ENCODE data around the gene ALDH2.

The ALDH2 gene

DNA sequence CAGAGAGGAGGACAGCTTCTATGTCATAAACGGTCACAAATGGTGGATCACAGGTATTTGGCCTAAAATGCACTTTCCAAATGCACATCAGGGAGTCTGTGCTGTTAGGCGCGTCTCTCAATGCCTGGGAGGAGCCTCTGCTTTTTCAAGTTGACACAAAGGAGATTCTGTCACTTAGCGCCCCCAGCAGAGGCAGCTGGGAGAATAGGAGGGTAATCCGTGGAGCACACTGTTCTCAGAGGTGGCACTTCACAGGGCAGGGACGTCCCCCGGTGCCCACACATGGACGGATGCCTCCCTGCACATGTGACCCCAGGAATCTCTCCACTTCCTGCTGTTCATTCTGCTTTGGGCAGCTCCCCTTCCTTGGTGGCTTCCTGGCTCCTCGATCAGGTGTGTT lies 19.4 kb upstream of the ALDH2 start:
- H3K4me1 ChIP-seq (ENCODE audit: insufficient read depth, low read length): no peaks in the 10 kb centered on the region
- H3K27me3 ChIP-seq (ENCODE audit: insufficient read depth, low read length): no peaks in the 10 kb centered on the region
- H3K4me3 ChIP-seq (ENCODE audit: low read length): no peak overlapping the region
- no peaks in the 10 kb centered on the region for H3K9me3 ChIP-seq (ENCODE audit: insufficient read depth, low read depth, low read length)
- 91% methylated on average over 9 of the region's 9 CpGs for WGBS
- peaks cover 46% of the 10 kb centered on the region for H3K36me3 ChIP-seq (ENCODE audit: insufficient read depth, low read length)
- no peak overlapping the region for H3K27ac ChIP-seq (ENCODE audit: low read depth, low read length)
- H3K9ac ChIP-seq (ENCODE audit: low read depth, low read length): no peak overlapping the region

DNA sequence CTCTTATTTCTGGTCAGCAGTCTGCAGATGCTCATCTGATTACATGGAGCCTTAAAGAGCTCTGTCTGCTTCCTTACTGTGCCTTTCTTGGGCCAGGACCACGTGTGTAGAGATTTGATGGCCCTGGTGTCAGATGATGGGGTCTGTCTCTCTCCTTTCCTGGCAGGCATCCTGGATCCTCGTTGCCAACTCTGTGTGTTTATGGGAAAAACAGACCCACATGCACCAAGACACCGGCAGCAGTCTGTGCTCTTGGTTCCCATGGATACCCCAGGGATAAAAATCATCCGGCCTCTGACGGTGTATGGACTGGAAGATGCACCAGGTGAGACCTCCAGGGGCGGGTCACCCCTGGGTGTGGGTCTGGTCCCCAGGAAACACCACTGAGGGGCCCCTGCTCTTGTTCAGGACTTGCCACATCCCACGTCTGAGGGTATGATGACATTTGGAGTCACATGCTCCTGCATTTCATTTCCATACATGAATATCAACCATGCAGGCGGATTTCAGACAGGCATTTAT lies 18.5 kb upstream of the ALDH2 start:
- Histone ChIP-seq H3K9me3 (ENCODE audit: insufficient read depth, low read depth, low read length) (no peaks in the 10 kb centered on the region), H3K4me1 (ENCODE audit: insufficient read depth, low read length) (no peaks in the 10 kb centered on the region), H3K9ac (ENCODE audit: low read depth, low read length) (no peak overlapping the region), H3K27ac (ENCODE audit: low read depth, low read length) (no peak overlapping the region), H3K4me3 (ENCODE audit: low read length) (no peak overlapping the region), H3K36me3 (ENCODE audit: insufficient read depth, low read length) (peaks cover 46% of the 10 kb centered on the region), H3K27me3 (ENCODE audit: insufficient read depth, low read length) (no peaks in the 10 kb centered on the region)
- WGBS: 94% methylated on average over 8 of the region's 8 CpGs

DNA sequence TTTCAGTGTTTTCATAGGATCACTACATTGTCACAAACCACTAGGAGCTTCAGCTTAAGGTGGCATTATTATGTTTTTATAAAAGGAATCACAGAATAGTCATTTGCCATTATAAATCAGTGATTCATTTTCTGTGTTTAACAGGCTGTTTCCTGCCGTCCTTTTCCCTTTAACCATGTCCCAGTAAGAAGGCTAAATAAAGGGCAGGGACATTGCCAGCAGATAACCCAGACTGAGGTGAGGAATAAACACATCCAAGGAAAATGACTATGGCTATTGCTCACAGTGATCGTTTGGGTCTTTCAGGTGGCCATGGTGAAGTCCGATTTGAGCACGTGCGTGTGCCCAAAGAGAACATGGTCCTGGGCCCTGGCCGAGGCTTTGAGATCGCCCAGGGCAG lies 17.9 kb upstream of the ALDH2 start:
- H3K9ac ChIP-seq (ENCODE audit: low read depth, low read length): no peak overlapping the region
- no peaks in the 10 kb centered on the region for H3K27me3 ChIP-seq (ENCODE audit: insufficient read depth, low read length)
- H3K4me1 ChIP-seq (ENCODE audit: insufficient read depth, low read length): no peaks in the 10 kb centered on the region
- H3K9me3 ChIP-seq (ENCODE audit: insufficient read depth, low read depth, low read length): no peaks in the 10 kb centered on the region
- H3K4me3 ChIP-seq (ENCODE audit: low read length): no peak overlapping the region
- 96% methylated on average over 7 of the region's 7 CpGs for WGBS
- peaks cover 46% of the 10 kb centered on the region for H3K36me3 ChIP-seq (ENCODE audit: insufficient read depth, low read length)
- H3K27ac ChIP-seq (ENCODE audit: low read depth, low read length): no peak overlapping the region

DNA sequence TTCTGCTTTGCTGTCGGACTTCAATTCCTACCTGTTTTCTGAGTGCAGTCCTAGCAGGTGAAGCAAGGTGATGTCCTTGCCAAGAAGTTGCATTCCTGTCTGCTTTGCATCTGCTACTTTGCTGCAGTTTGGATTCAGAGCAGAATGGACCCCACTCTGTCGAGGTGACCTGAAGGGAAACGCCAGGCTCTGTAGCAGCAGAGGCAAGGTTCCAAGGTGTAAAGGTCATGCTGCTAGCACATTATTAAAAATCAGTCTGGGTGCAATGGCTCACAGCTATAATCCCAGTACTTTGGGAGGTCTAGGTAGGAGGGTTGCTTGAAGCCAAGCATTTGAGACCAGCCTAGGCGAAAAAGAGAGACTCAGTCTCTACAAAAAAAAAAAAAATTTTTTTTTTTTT lies 17.3 kb upstream of the ALDH2 start:
- no peak overlapping the region for H3K27ac ChIP-seq (ENCODE audit: low read depth, low read length)
- H3K9ac ChIP-seq (ENCODE audit: low read depth, low read length): no peak overlapping the region
- no peaks in the 10 kb centered on the region for H3K4me1 ChIP-seq (ENCODE audit: insufficient read depth, low read length)
- H3K9me3 ChIP-seq (ENCODE audit: insufficient read depth, low read depth, low read length): no peaks in the 10 kb centered on the region
- H3K36me3 ChIP-seq (ENCODE audit: insufficient read depth, low read length): peaks cover 45% of the 10 kb centered on the region
- no peak overlapping the region for H3K4me3 ChIP-seq (ENCODE audit: low read length)
- 92% methylated on average over 4 of the region's 4 CpGs for WGBS
- no peaks in the 10 kb centered on the region for H3K27me3 ChIP-seq (ENCODE audit: insufficient read depth, low read length)

DNA sequence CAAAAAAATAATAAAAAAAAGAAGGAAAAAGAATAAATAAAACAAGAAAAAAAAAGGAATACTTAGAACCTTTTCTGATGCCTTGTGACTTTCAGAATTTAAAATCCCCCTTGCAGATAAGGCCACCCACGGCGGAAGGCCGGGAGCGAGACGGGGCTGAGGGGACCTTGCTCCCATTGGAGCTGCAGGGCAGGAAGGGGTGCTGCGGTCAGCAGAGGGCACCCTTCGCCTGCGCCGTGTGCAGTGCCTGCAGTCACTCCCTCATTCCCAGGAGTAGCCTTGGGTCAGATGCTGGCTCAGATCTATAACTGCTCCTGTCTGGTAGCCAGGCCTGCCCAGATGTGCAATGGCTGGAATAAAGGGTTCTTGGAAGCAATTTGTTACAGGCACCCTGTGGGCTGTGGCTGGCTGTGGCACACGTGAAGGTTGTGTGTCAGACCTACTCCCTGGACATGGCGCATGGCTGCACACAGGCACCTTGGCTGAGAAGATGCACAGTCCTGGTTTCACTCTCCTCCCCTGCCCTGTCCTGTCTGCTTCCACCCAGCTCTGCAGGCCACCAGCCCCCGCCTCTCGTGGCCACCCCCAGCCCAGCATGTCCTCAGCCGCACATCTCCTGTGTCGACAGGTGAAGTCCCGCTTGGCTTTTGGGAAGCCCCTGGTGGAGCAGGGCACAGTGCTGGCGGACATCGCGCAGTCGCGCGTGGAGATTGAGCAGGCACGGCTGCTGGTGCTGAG lies 13.4 kb upstream of the ALDH2 start:
- Histone ChIP-seq H3K9ac (ENCODE audit: low read depth, low read length) (no peak overlapping the region), H3K27me3 (ENCODE audit: insufficient read depth, low read length) (no peaks in the 10 kb centered on the region), H3K27ac (ENCODE audit: low read depth, low read length) (no peak overlapping the region), H3K9me3 (ENCODE audit: insufficient read depth, low read depth, low read length) (no peaks in the 10 kb centered on the region), H3K36me3 (ENCODE audit: insufficient read depth, low read length) (peaks cover 21% of the 10 kb centered on the region), H3K4me1 (ENCODE audit: insufficient read depth, low read length) (no peaks in the 10 kb centered on the region; the same call in 1 of the 2 replicates), H3K4me3 (ENCODE audit: low read length) (no peak overlapping the region)
- 74% methylated on average over 23 of the region's 23 CpGs for WGBS

DNA sequence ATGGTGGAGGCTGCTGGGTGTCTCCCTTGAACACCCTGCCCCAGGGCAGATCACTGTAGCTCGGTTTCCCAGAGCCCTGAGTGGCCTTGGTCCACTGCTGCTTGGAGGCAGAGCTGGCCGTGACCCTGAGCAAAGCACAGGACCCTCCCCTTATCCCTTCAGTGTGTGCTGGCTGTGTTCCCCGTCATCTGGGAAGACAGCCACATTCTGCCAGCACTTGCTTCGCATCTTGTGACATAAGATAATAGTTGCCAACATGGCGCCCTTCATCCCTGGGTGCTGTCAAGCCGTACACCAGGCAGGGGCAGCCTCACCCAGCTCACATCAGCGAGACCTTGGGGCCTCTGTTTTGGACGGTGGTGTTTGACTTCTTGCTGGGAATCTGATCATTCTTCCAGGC lies 12.1 kb upstream of the ALDH2 start:
- H3K9me3 ChIP-seq (ENCODE audit: insufficient read depth, low read depth, low read length): no peaks in the 10 kb centered on the region
- no peak overlapping the region for H3K27ac ChIP-seq (ENCODE audit: low read depth, low read length)
- H3K36me3 ChIP-seq (ENCODE audit: insufficient read depth, low read length): peaks cover 9% of the 10 kb centered on the region
- no peak overlapping the region for H3K9ac ChIP-seq (ENCODE audit: low read depth, low read length)
- no peaks in the 10 kb centered on the region for H3K27me3 ChIP-seq (ENCODE audit: insufficient read depth, low read length)
- no peak overlapping the region for H3K4me3 ChIP-seq (ENCODE audit: low read length)
- H3K4me1 ChIP-seq (ENCODE audit: insufficient read depth, low read length): no peaks in the 10 kb centered on the region; the same call in 1 of the 2 replicates
- WGBS: 95% methylated on average over 8 of the region's 8 CpGs

DNA sequence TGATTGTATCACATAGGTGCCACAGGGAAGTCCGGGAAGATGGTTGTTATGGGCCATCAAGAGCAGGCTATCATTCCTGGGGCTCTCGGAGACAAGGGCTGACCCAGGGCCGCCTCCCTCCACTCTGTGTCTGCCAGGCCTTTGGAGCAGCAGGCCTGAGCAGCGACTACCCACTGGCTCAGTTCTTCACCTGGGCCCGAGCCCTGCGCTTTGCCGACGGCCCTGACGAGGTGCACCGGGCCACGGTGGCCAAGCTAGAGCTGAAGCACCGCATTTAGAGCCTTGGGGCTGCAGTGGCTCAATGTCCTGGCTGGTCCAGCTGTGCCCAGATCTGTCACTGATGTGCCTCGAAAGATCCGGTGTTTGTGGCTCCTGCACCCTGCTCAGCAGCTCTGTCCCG lies 10.5 kb upstream of the ALDH2 start:
- Histone ChIP-seq H3K9ac (ENCODE audit: low read depth, low read length) (no peak overlapping the region), H3K27me3 (ENCODE audit: insufficient read depth, low read length) (no peaks in the 10 kb centered on the region), H3K36me3 (ENCODE audit: insufficient read depth, low read length) (0 out of 2 replicates have a peak, but pooled peaks cover 3% of the 10 kb centered on the region), H3K4me1 (ENCODE audit: insufficient read depth, low read length) (no peaks in the 10 kb centered on the region; the same call in 1 of the 2 replicates), H3K27ac (ENCODE audit: low read depth, low read length) (no peak overlapping the region), H3K4me3 (ENCODE audit: low read length) (no peak overlapping the region), H3K9me3 (ENCODE audit: insufficient read depth, low read depth, low read length) (no peaks in the 10 kb centered on the region)
- WGBS: 95% methylated on average over 15 of the region's 15 CpGs

DNA sequence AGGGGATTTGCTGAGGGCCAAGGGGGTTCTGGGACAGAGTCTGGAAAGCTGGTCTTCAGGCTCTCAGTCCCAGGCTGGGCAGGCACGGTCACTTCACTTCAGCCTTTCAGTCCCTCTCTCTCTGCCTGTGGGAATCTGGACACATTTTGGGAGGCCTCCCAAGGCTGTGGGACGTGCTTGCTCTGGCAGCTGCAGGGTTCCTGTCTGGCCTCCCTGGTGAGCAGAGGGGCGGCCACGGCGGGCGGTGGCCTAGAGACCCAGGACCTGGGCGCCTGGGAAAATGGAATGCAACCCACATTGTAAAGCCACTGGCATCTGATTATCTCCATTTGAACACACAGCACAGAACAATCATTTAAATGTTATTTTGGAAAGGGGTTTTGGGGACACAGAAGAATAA lies 10.1 kb upstream of the ALDH2 start:
- Histone ChIP-seq H3K4me1 (ENCODE audit: insufficient read depth, low read length) (peaks cover 4% of the 10 kb centered on the region; the same call in 1 of the 2 replicates), H3K36me3 (ENCODE audit: insufficient read depth, low read length) (0 out of 2 replicates have a peak, but pooled peaks cover 3% of the 10 kb centered on the region), H3K4me3 (ENCODE audit: low read length) (no peak overlapping the region), H3K9me3 (ENCODE audit: insufficient read depth, low read depth, low read length) (no peaks in the 10 kb centered on the region), H3K27ac (ENCODE audit: low read depth, low read length) (no peak overlapping the region), H3K9ac (ENCODE audit: low read depth, low read length) (no peak overlapping the region), H3K27me3 (ENCODE audit: insufficient read depth, low read length) (no peaks in the 10 kb centered on the region)
- WGBS: 90% methylated on average over 7 of the region's 7 CpGs

DNA sequence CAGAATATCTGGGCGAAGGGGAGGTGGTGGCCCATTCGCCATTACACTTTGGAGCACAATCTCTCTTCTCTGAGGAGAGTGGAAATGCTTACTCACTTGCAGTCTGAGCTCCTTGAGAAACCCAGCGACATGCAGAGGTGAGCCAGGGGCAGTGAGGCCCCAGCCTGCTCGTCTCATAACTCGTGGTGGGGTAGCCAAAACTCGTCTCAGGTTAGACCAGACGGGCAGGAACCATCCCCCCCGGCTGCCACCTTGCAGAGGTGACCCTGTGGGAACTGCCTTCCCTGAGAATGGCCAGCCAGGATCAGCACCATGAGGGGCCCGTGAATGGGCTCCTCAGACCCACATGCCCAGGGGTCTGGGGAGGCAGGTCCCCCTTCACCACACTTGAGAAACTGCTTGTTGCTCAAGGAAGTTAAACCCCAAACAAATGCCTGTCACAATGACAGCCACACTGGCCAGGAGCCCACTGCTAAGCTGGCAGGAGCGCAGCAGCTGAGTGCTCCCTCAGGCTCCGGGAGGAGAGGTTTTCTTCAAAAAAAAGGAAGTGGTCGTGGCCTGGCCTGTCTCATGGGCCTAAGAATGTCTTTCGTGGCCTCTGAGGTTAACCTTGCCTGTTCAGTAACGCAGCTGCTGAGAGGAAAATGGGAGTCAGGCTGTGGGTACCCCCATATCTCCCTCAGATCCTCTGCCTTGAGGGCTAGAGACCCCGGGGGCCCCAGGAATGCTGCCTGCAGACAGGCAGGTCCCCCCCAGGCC lies 9.2 kb upstream of the ALDH2 start:
- H3K9me3 ChIP-seq (ENCODE audit: insufficient read depth, low read depth, low read length): no peaks in the 10 kb centered on the region
- H3K27ac ChIP-seq (ENCODE audit: low read depth, low read length): peak overlapping the region; percentile 21; the same call in 1 of the 2 replicates
- peaks cover 8% of the 10 kb centered on the region for H3K4me1 ChIP-seq (ENCODE audit: insufficient read depth, low read length)
- no peaks in the 10 kb centered on the region for H3K27me3 ChIP-seq (ENCODE audit: insufficient read depth, low read length)
- 0 out of 2 replicates have a peak, but pooled peaks cover 3% of the 10 kb centered on the region for H3K36me3 ChIP-seq (ENCODE audit: insufficient read depth, low read length)
- H3K4me3 ChIP-seq (ENCODE audit: low read length): no peak overlapping the region
- no peak overlapping the region for H3K9ac ChIP-seq (ENCODE audit: low read depth, low read length)
- WGBS: 88% methylated on average over 15 of the region's 15 CpGs

DNA sequence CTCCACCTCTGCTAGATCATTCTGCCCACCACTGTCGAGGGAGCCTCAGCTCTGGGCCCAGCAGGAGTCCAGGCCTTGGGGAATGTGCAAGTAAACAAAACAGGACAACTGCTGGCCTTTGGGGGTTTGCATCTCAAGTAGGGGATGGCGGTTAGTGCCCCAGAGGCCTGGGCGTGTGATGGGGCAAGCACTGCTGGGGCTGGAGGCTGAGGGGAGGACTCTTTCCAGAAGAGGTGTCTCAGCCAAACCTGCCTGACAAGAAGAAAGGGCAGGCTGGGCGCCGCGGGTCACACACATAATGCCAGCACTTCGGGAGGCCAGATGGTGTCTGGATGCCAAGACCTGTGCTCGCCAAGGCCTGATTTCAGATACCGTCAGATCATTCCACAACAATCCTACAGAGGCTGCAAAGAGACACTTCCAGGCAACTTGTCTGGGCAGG lies 8.6 kb upstream of the ALDH2 start:
- Histone ChIP-seq H3K4me1 (ENCODE audit: insufficient read depth, low read length) (peaks cover 8% of the 10 kb centered on the region), H3K9ac (ENCODE audit: low read depth, low read length) (no peak overlapping the region), H3K9me3 (ENCODE audit: insufficient read depth, low read depth, low read length) (no peaks in the 10 kb centered on the region), H3K36me3 (ENCODE audit: insufficient read depth, low read length) (0 out of 2 replicates have a peak, but pooled peaks cover 3% of the 10 kb centered on the region), H3K4me3 (ENCODE audit: low read length) (no peak overlapping the region), H3K27ac (ENCODE audit: low read depth, low read length) (0 out of 2 replicates have a peak overlapping the region, but pooled peaks have one; percentile 21), H3K27me3 (ENCODE audit: insufficient read depth, low read length) (no peaks in the 10 kb centered on the region)
- WGBS: 84% methylated on average over 9 of the region's 9 CpGs

DNA sequence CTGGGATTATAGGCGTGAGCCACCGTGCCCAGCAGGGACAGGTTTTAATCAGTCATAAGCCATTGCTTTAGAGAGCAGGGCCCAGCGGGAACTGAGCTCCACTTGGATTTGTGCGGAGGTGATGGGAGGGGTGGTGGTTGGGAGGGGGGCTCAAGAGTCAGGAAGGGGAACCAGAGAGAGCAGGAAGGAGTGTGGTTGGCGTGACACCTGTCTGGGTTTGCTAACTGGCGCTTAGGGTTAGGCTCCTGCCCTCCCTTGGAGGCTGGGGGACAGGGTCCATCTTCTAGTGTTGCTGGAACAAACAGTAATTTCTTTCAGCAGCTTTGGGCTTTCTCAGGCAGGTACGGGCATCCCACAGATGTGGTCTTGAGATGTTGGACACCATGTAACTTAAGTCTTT lies 7.5 kb upstream of the ALDH2 start:
- Histone ChIP-seq H3K27ac (ENCODE audit: low read depth, low read length) (no peak overlapping the region), H3K36me3 (ENCODE audit: insufficient read depth, low read length) (0 out of 2 replicates have a peak, but pooled peaks cover 3% of the 10 kb centered on the region), H3K4me3 (ENCODE audit: low read length) (no peak overlapping the region), H3K9me3 (ENCODE audit: insufficient read depth, low read depth, low read length) (no peaks in the 10 kb centered on the region), H3K9ac (ENCODE audit: low read depth, low read length) (no peak overlapping the region), H3K4me1 (ENCODE audit: insufficient read depth, low read length) (peaks cover 8% of the 10 kb centered on the region), H3K27me3 (ENCODE audit: insufficient read depth, low read length) (no peaks in the 10 kb centered on the region)
- WGBS: 96% methylated on average over 7 of the region's 7 CpGs
